Lower leg skin (tissue), 4 donors: ENCODE data around the gene NVL. TPM values are rescaled to one million over a fixed set of nuclear protein-coding genes. Genes with fewer than 3 reads are reported as not detected.

Source experiments
- DNase-seq, 2 donors: peaks; one replicate each; pipeline ENCODE4 v3.0.0-alpha.2; 2019; ENCODE audit warnings: low spot score in 2 of 2
- H3K4me3 ChIP-seq: fragments of 200-600 bp; sonication (generic); 2 replicates; pipeline ENCODE4 v1.5.1; 2017; ENCODE audit warnings: mild to moderate bottlenecking, low read depth; ENCODE audit not compliant: poor library complexity, severe bottlenecking
- CTCF ChIP-seq, 3 donors: fragments of 450-650 bp; IDR thresholded peaks; one replicate each; pipeline ENCODE4 v1.5.1; 2016; ENCODE audit warnings: antibody characterized with exemption in 3 of 3, mild to moderate bottlenecking in 3 of 3, moderate library complexity in 2 of 3
- POLR2A ChIP-seq, 2 donors: fragments of 450-650 bp; IDR thresholded peaks; one replicate each; pipeline ENCODE4 v1.6.1; 2016 to 2017; ENCODE audit warnings: antibody characterized with exemption in 2 of 2, mild to moderate bottlenecking in 1 of 2, moderate library complexity in 1 of 2
- WGBS, 2 donors: methylation state at CpG; one replicate each; pipeline ENCODE4 v1.1.5; 2018; 5-methylcytosine and 5-hydroxymethylcytosine counted together
- intact Hi-C: fragments of 100-400 bp; cut with DNase I; formaldehyde crosslinking; loops from one replicate; pipeline ENCODE4 v1.15.0; 2023; ENCODE audit warnings: low total_unique reads
- total RNA-seq, 4 donors: library from RNA; depleted of rRNA; stranded (reverse); fragments of >200 nt; gene quantifications; one replicate each; pipeline ENCODE4 v1.1.0, GENCODE V29; 2016

NVL gene
- total RNA-seq, 4 donors from 2014 or later = 24.4 to 43.1 (median 32.1) TPM

- WGBS, 2 donors = 92 to 97% methylated on average over 3 of the region's 3 CpGs
- TF ChIP-seq POLR2A (IDR thresholded peaks at IDR 0.05) (no peak), CTCF (IDR thresholded peaks at IDR 0.05) (no peak)
- DNase-seq = no peak
- H3K4me3 ChIP-seq = no peak overlapping the region
- intact Hi-C loops = no loop called here
These were observed 58.9 kb downstream of the NVL start for GRCh38 chr1:224271106-224271505.

GRCh38 chr1:224267925-224268324 lies 62.0 kb downstream of the NVL start:
- TF ChIP-seq CTCF (IDR thresholded peaks at IDR 0.05) = no peak
- WGBS, 2 donors = 92 to 95% methylated on average over 4 of the region's 4 CpGs
- H3K4me3 ChIP-seq = no peak overlapping the region
- intact Hi-C loops = no loop called here
- DNase-seq = no peak

GRCh38 chr1:224266915-224267856 lies 62.8 kb downstream of the NVL start:
- TF ChIP-seq POLR2A (IDR thresholded peaks at IDR 0.05) (no peak), CTCF (IDR thresholded peaks at IDR 0.05) (no peak)
- intact Hi-C loops = no loop called here
- WGBS, 2 donors = 72 to 77% methylated on average over 11 of the region's 11 CpGs
- no peak for DNase-seq
- no peak overlapping the region for H3K4me3 ChIP-seq

- TF ChIP-seq CTCF (IDR thresholded peaks at IDR 0.05) = no peak
- TF ChIP-seq POLR2A (IDR thresholded peaks at IDR 0.05) = no peak
- DNase-seq = no peak
- no peak overlapping the region for H3K4me3 ChIP-seq
- intact Hi-C loops = no loop called here
- 68 to 75% methylated on average over 3 of the region's 3 CpGs for WGBS, 2 donors
These were observed 63.7 kb downstream of the NVL start for GRCh38 chr1:224266105-224266914.

GRCh38 chr1:224264321-224264720 lies 65.7 kb downstream of the NVL start:
- no peak for DNase-seq
- intact Hi-C loops = no loop called here
- 80 to 96% methylated on average over 5 to 6 of the region's 6 CpGs for WGBS, 2 donors
- TF ChIP-seq CTCF (IDR thresholded peaks at IDR 0.05) (no peak), POLR2A (IDR thresholded peaks at IDR 0.05) (no peak)
- no peak overlapping the region for H3K4me3 ChIP-seq
